HEK293 (cell line): ENCODE measurements around the gene TYW5.

Experiments
- CTCF ChIA-PET: fragments of 350-600 bp; formaldehyde crosslinking; extraction: SDS; loops from one replicate; lab custom pipeline; 2021; ENCODE audit warnings: antibody characterized with exemption; lab: Yijun Ruan, JAX
- POLR2A ChIA-PET: fragments of 300-600 bp; formaldehyde crosslinking; extraction: SDS; loops from one replicate; lab custom pipeline; 2020; ENCODE audit warnings: antibody characterized with exemption, inconsistent platforms; lab: Yijun Ruan, JAX
- H3K27ac ChIP-seq: fragments of 200-500 bp; sonication (Bioruptor generic); 2 replicates; pipeline ENCODE4 v1.5.1; 2014; ENCODE audit warnings: low read depth, low read length, control low read depth, inconsistent platforms; ENCODE audit errors: extremely low read depth
- H3K36me3 ChIP-seq, 2 experiments: fragments of 200-500 bp in 1 of 2; sonication (Bioruptor generic) in 1 of 2; 1 replicate in 1 of 2; 2 replicates in 1 of 2; pipeline ENCODE4 v1.5.1; 2014 to 2017; ENCODE audit warnings: inconsistent platforms in 2 of 2, low read length in 2 of 2; ENCODE audit not compliant: control insufficient read depth in 2 of 2, insufficient read depth in 1 of 2
- H3K4me1 ChIP-seq: fragments of 200-500 bp; sonication (Bioruptor generic); 2 replicates; pipeline ENCODE4 v1.5.1; 2014; ENCODE audit warnings: mild to moderate bottlenecking, low read length, inconsistent platforms; ENCODE audit not compliant: control insufficient read depth, insufficient read depth
- H3K4me3 ChIP-seq: 2 replicates; pipeline ENCODE4 v1.5.1; 2011; ENCODE audit warnings: low read depth, mild to moderate bottlenecking, control low read depth, low read length, moderate library complexity
- H3K9me3 ChIP-seq: fragments of 200-500 bp; sonication (Bioruptor generic); 2 replicates; pipeline ENCODE4 v1.5.1; 2014; ENCODE audit warnings: low read depth, low read length, inconsistent platforms; ENCODE audit not compliant: control insufficient read depth, insufficient read depth
- GLI4 ChIP-seq: fragments of 450-650 bp; formaldehyde crosslinking; IDR thresholded peaks from 2 replicates; pipeline ENCODE4 v1.5.1; 2016; ENCODE audit warnings: missing biosample characterization, missing genetic modification characterization
- KLF10 ChIP-seq: fragments of 450-650 bp; IDR thresholded peaks from 2 replicates; pipeline ENCODE4 v1.5.1; 2018; ENCODE audit warnings: missing biosample characterization, mild to moderate bottlenecking, missing genetic modification characterization
- KLF7 ChIP-seq: fragments of 450-650 bp; formaldehyde crosslinking; IDR thresholded peaks from 2 replicates; pipeline ENCODE4 v1.5.1; 2016; ENCODE audit warnings: missing biosample characterization, missing genetic modification characterization, borderline replicate concordance
- SETDB1 ChIP-seq: IDR thresholded peaks from one replicate; pipeline ENCODE4 v1.6.1; 2017; ENCODE audit warnings: mild to moderate bottlenecking, low read length, moderate library complexity, mixed read lengths; ENCODE audit not compliant: insufficient read length
- SP2 ChIP-seq: fragments of 450-650 bp; formaldehyde crosslinking; IDR thresholded peaks from 2 replicates; pipeline ENCODE4 v1.5.1; 2016; ENCODE audit warnings: missing biosample characterization, missing genetic modification characterization
- ZNF112 ChIP-seq: fragments of 450-650 bp; formaldehyde crosslinking; IDR thresholded peaks from 2 replicates; pipeline ENCODE4 v1.5.0; 2017; ENCODE audit warnings: missing biosample characterization, missing genetic modification characterization
- ZNF132 ChIP-seq: fragments of 450-650 bp; formaldehyde crosslinking; IDR thresholded peaks from 2 replicates; pipeline ENCODE4 v1.5.1; 2017; ENCODE audit warnings: missing biosample characterization, missing genetic modification characterization, borderline replicate concordance
- ZNF157 ChIP-seq: fragments of 450-650 bp; formaldehyde crosslinking; IDR thresholded peaks from 2 replicates; pipeline ENCODE4 v1.5.1; 2016; ENCODE audit warnings: missing biosample characterization, missing genetic modification characterization
- ZNF214 ChIP-seq: fragments of 450-650 bp; formaldehyde crosslinking; IDR thresholded peaks from 2 replicates; pipeline ENCODE4 v1.5.1; 2017; ENCODE audit warnings: missing biosample characterization, mild to moderate bottlenecking, missing genetic modification characterization, borderline replicate concordance
- ZNF248 ChIP-seq: fragments of 450-650 bp; formaldehyde crosslinking; IDR thresholded peaks from 2 replicates; pipeline ENCODE4 v1.5.1; 2017; ENCODE audit warnings: missing biosample characterization, missing genetic modification characterization
- ZNF274 ChIP-seq, 2 experiments: fragments of 200-500 bp in 1 of 2; fragments of 450-650 bp in 1 of 2; sonication (Bioruptor generic) in 1 of 2; formaldehyde crosslinking in 1 of 2; IDR thresholded peaks; 2 replicates each; pipeline versions ENCODE4 v1.5.1 to v1.6.1; 2014 to 2016; ENCODE audit warnings: borderline replicate concordance in 1 of 2, inconsistent platforms in 1 of 2, low read length in 1 of 2, missing biosample characterization in 1 of 2, missing genetic modification characterization in 1 of 2
- ZNF350 ChIP-seq: fragments of 450-650 bp; formaldehyde crosslinking; IDR thresholded peaks from 2 replicates; pipeline ENCODE4 v1.5.0; 2017; ENCODE audit warnings: missing biosample characterization, mild to moderate bottlenecking, missing genetic modification characterization
- ZNF394 ChIP-seq: fragments of 450-650 bp; formaldehyde crosslinking; IDR thresholded peaks from 2 replicates; pipeline ENCODE4 v1.5.1; 2016; ENCODE audit warnings: missing biosample characterization, missing genetic modification characterization, mild to moderate bottlenecking, moderate library complexity, borderline replicate concordance
- ZNF514 ChIP-seq: fragments of 450-650 bp; formaldehyde crosslinking; IDR thresholded peaks from 2 replicates; pipeline ENCODE4 v1.5.1; 2016; ENCODE audit warnings: missing biosample characterization, missing genetic modification characterization
- ZNF792 ChIP-seq: fragments of 450-650 bp; formaldehyde crosslinking; IDR thresholded peaks from 2 replicates; pipeline ENCODE4 v1.5.1; 2016; ENCODE audit warnings: missing biosample characterization, missing genetic modification characterization
- ZSCAN5A ChIP-seq: fragments of 450-650 bp; formaldehyde crosslinking; IDR thresholded peaks from 2 replicates; pipeline ENCODE4 v1.5.1; 2016; ENCODE audit warnings: missing biosample characterization, missing genetic modification characterization
- TF ChIP-seq, protein P1 (sequence below): fragments of 450-650 bp; formaldehyde crosslinking; IDR thresholded peaks from 2 replicates; pipeline ENCODE4 v1.5.1; 2016; ENCODE audit warnings: missing biosample characterization, missing genetic modification characterization, low read depth
- TF ChIP-seq, protein P2 (sequence below): fragments of 450-650 bp; formaldehyde crosslinking; IDR thresholded peaks from 2 replicates; pipeline ENCODE4 v1.5.1; 2017; ENCODE audit warnings: missing biosample characterization, mild to moderate bottlenecking, missing genetic modification characterization, moderate library complexity
- TF ChIP-seq, protein P3 (sequence below): fragments of 450-650 bp; formaldehyde crosslinking; IDR thresholded peaks from 2 replicates; pipeline ENCODE4 v1.5.1; 2016; ENCODE audit warnings: missing biosample characterization, missing genetic modification characterization

TYW5 gene

DNA sequence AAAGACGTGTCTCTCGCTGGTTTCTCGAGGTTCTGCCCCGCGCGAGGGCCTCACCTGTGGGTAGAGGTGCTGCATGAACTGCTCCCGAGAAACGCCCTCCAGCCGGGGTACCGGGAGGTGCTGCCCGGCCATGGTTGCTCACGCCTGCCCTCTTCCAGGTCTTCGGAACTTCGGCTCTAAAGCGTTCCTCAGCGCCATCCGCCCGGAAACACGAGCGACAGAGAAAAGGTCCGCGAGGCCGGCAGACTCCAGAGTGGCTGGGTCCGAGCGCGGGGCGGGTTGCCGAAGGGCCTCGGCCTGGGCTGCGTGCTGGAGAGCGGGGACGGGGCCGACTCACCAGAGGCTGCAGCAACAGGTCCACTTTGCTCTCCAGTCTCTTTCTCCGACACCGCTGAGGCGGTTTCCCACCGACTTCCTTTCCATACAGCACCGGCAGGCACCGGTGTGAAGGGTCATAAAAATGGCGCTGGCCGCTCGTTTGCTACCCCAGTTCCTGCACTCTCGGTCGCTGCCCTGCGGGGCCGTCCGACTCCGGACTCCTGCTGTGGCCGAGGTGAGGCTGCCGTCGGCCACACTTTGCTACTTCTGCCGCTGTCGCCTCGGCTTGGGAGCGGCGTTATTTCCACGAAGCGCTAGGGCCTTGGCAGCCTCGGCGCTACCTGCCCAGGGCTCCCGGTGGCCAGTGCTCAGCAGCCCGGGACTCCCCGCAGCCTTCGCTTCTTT, at the start of gene TYW5, which contains the start of gene MAIP1 (continued):
- TF ChIP-seq ZNF214 (no peak), ZNF394 (tag by site-specific recombination) (peak; percentile 77)
- TF ChIP-seq, all 188 proteins: peak for 72

DNA sequence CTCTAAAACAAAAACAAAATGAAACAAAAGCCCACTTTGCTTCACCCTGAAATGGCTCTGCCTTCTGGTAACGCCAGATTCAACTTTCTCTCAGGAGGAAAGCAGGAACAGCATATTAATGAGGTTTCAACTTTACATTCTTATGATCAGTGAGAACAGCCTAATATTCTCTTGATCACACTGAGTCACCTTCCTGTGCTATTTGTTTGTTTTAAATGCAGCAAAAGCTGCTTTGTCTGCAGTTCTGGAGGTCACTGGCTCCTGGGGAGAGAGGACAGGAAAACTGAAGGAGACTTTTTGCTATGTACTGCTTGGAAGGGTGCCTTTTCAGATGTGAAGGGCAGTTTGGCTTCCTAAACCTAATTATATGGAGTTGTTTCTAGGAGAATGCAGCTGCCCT, 48.2 kb upstream of the TYW5 start:
- TF ChIP-seq GLI4 (tag by site-specific recombination): no peak
- no peak for TF ChIP-seq ZNF350 (tag by site-specific recombination)
- no peak for TF ChIP-seq KLF10 (tag by site-specific recombination)
- no peaks in the 10 kb centered on the region for H3K9me3 ChIP-seq
- H3K4me1 ChIP-seq: no peaks in the 10 kb centered on the region
- no peaks in the 10 kb centered on the region for H3K36me3 ChIP-seq
- ChIA-PET POLR2A (no interaction called here), CTCF (no interaction called here)
- H3K27ac ChIP-seq: no peak overlapping the region
- no peak overlapping the region for H3K4me3 ChIP-seq

DNA sequence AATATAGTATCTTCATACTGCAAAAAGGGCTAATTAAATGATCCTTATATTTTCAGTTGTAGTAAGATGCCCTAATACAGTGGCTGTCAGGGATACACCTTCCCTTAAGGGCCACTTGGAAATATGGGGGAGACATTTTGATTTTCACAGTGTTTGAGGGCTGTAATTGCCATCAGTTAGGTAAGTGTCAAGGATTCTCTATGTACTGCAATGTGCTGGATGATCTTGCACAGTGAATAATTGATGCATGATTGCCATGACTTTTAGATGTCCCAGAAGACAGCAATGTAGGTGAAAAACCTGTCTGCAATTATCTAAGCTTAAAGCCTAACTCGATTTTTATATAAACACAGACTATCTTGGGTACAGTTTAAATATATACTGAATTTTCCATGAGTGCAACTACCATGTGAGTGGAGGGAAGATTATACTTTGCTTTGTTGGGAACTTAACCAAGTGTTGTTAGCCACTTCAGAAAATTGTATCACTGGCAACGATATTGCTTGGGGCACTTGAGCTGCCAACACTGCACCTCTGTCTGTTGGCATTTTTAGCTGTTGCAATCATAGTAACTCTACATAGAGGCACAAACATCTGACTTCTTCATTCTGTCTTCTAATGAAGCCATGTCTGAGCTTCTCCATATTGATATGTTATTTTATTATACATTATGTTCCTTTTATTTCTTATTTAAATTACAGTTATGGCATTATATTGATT, 45.3 kb upstream of the TYW5 start:
- ChIA-PET CTCF (no interaction called here), POLR2A (no interaction called here)
- Histone ChIP-seq H3K27ac (no peak overlapping the region), H3K36me3 (no peaks in the 10 kb centered on the region), H3K4me1 (no peaks in the 10 kb centered on the region), H3K9me3 (no peaks in the 10 kb centered on the region), H3K4me3 (no peak overlapping the region)
- TF ChIP-seq SETDB1 (no peak), ZNF394 (tag by site-specific recombination) (no peak), SP2 (tag by site-specific recombination) (no peak), ZNF792 (tag by site-specific recombination) (no peak), ZNF248 (tag by site-specific recombination) (no peak), KLF7 (tag by site-specific recombination) (no peak), ZSCAN5A (tag by site-specific recombination) (no peak), ZNF514 (no peak), ZNF112 (tag by site-specific recombination) (no peak), ZNF157 (tag by site-specific recombination) (no peak), ZNF274 (IDR thresholded peaks at IDR 0.05; ENCODE audit: low read length) (no peak), ZNF274 (tag by site-specific recombination; IDR thresholded peaks at IDR 0.05; ENCODE audit: borderline replicate concordance) (no peak), ZNF132 (no peak)
- TF ChIP-seq, protein P1, sequence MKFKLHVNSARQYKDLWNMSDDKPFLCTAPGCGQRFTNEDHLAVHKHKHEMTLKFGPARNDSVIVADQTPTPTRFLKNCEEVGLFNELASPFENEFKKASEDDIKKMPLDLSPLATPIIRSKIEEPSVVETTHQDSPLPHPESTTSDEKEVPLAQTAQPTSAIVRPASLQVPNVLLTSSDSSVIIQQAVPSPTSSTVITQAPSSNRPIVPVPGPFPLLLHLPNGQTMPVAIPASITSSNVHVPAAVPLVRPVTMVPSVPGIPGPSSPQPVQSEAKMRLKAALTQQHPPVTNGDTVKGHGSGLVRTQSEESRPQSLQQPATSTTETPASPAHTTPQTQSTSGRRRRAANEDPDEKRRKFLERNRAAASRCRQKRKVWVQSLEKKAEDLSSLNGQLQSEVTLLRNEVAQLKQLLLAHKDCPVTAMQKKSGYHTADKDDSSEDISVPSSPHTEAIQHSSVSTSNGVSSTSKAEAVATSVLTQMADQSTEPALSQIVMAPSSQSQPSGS (tag by site-specific recombination): no peak
- TF ChIP-seq, protein P2, sequence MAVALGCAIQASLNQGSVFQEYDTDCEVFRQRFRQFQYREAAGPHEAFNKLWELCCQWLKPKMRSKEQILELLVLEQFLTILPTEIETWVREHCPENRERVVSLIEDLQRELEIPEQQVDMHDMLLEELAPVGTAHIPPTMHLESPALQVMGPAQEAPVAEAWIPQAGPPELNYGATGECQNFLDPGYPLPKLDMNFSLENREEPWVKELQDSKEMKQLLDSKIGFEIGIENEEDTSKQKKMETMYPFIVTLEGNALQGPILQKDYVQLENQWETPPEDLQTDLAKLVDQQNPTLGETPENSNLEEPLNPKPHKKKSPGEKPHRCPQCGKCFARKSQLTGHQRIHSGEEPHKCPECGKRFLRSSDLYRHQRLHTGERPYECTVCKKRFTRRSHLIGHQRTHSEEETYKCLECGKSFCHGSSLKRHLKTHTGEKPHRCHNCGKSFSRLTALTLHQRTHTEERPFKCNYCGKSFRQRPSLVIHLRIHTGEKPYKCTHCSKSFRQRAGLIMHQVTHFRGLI (tag by site-specific recombination): no peak
- TF ChIP-seq, protein P3, sequence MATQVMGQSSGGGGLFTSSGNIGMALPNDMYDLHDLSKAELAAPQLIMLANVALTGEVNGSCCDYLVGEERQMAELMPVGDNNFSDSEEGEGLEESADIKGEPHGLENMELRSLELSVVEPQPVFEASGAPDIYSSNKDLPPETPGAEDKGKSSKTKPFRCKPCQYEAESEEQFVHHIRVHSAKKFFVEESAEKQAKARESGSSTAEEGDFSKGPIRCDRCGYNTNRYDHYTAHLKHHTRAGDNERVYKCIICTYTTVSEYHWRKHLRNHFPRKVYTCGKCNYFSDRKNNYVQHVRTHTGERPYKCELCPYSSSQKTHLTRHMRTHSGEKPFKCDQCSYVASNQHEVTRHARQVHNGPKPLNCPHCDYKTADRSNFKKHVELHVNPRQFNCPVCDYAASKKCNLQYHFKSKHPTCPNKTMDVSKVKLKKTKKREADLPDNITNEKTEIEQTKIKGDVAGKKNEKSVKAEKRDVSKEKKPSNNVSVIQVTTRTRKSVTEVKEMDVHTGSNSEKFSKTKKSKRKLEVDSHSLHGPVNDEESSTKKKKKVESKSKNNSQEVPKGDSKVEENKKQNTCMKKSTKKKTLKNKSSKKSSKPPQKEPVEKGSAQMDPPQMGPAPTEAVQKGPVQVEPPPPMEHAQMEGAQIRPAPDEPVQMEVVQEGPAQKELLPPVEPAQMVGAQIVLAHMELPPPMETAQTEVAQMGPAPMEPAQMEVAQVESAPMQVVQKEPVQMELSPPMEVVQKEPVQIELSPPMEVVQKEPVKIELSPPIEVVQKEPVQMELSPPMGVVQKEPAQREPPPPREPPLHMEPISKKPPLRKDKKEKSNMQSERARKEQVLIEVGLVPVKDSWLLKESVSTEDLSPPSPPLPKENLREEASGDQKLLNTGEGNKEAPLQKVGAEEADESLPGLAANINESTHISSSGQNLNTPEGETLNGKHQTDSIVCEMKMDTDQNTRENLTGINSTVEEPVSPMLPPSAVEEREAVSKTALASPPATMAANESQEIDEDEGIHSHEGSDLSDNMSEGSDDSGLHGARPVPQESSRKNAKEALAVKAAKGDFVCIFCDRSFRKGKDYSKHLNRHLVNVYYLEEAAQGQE (tag by site-specific recombination): no peak
